K562 (cell line): ENCODE measurements around the gene BORCS8. TPM values are rescaled to one million over a fixed set of nuclear protein-coding genes. Genes with fewer than 3 reads are reported as not detected.

Source experiments
- BCOR ChIP-seq: fragments of 450-650 bp; IDR thresholded peaks from 2 replicates; pipeline ENCODE4 v1.6.1; 2016
- CBFA2T3 ChIP-seq: fragments of 450-650 bp; IDR thresholded peaks from 2 replicates; pipeline ENCODE4 v1.6.1; 2017
- CREB1 ChIP-seq, 2 experiments: sonication (generic) in 1 of 2; formaldehyde crosslinking in 1 of 2; IDR thresholded peaks; 2 replicates each; pipeline versions ENCODE4 v1.6.1 to v1.8.0; 2012 to 2022; ENCODE audit warnings: inconsistent platforms in 1 of 2, mild to moderate bottlenecking in 1 of 2, missing genetic modification reagents in 1 of 2, moderate library complexity in 1 of 2
- E2F6 ChIP-seq, 2 experiments: IDR thresholded peaks; 2 replicates each; pipeline ENCODE4 v1.6.1; 2011; ENCODE audit warnings: borderline replicate concordance in 1 of 2, control low read depth in 1 of 2, low read depth in 1 of 2, low read length in 1 of 2, mild to moderate bottlenecking in 1 of 2, mixed read lengths in 1 of 2, moderate library complexity in 1 of 2; ENCODE audit not compliant: insufficient read depth in 1 of 2, insufficient read length in 1 of 2, poor library complexity in 1 of 2, severe bottlenecking in 1 of 2; ENCODE audit errors: extremely low read depth in 1 of 2
- NBN ChIP-seq: fragments of 450-650 bp; IDR thresholded peaks from 2 replicates; pipeline ENCODE4 v1.6.1; 2016; ENCODE audit warnings: low read depth, mild to moderate bottlenecking
- PURB ChIP-seq: sonication (generic); formaldehyde crosslinking; IDR thresholded peaks from 2 replicates; pipeline ENCODE4 v1.9.0; 2021; ENCODE audit warnings: low read depth, mild to moderate bottlenecking, missing genetic modification reagents
- PYGO2 ChIP-seq: fragments of 450-650 bp; IDR thresholded peaks from 2 replicates; pipeline ENCODE4 v1.6.1; 2016; ENCODE audit warnings: mild to moderate bottlenecking, missing genetic modification characterization, moderate library complexity, missing compliant biosample characterization
- ZBTB17 ChIP-seq: fragments of 450-650 bp; formaldehyde crosslinking; IDR thresholded peaks from 2 replicates; pipeline ENCODE4 v1.4.0; 2020; ENCODE audit warnings: mild to moderate bottlenecking
- polyA plus RNA-seq, 8 experiments: library from polyadenylated mRNA; depleted of rRNA in 4 of 8; stranded (reverse) in 5 of 8; unstranded in 3 of 8; fragments of >200 nt; fragmentation: Nextera tagmentation in 2 of 8; fragmentation: Illumina TruSeq in 1 of 8; extraction: Ambion mirVana in 2 of 8; extraction: Trizol in 1 of 8; gene quantifications; 2 replicates each; pipeline versions ENCODE4 v1.2.1 to v1.2.3, GENCODE V29; 2011 to 2014; ENCODE audit warnings: inconsistent platforms in 1 of 8, missing spikeins in 1 of 8
- total RNA-seq, 7 experiments: library from RNA; depleted of rRNA in 6 of 7; stranded (reverse); fragments of >200 nt in 6 of 7; fragmentation: Illumina TruSeq in 2 of 7; extraction: Trizol in 2 of 7; gene quantifications; 2 replicates each; pipeline versions ENCODE4 v1.2.1 to v1.2.3, GENCODE V29; 2011 to 2021; ENCODE audit warnings: low replicate concordance in 1 of 7
- TF ChIP-seq, protein P1 (sequence below), 2 experiments: fragments of 450-650 bp; conservative IDR thresholded peaks; 2 replicates each; pipeline ENCODE4 v1.6.1; 2017; ENCODE audit warnings: mild to moderate bottlenecking in 2 of 2, moderate library complexity in 2 of 2
- TF ChIP-seq, protein P2 (sequence below): fragments of 450-650 bp; IDR thresholded peaks from 2 replicates; pipeline ENCODE4 v1.6.1; 2018; ENCODE audit warnings: mild to moderate bottlenecking, low read depth; ENCODE audit not compliant: partially characterized antibody
- TF ChIP-seq, protein P3 (sequence below): IDR thresholded peaks from 2 replicates; pipeline ENCODE4 v1.6.1; 2014; ENCODE audit warnings: antibody characterized with exemption

The BORCS8 gene
- total and polyA plus RNA-seq, 9 of the 15 experiments (the other 6 are each of a cell fraction or from before 2014, with no cell fraction given) = 4.6 to 33.6 (median 16.3) TPM

DNA sequence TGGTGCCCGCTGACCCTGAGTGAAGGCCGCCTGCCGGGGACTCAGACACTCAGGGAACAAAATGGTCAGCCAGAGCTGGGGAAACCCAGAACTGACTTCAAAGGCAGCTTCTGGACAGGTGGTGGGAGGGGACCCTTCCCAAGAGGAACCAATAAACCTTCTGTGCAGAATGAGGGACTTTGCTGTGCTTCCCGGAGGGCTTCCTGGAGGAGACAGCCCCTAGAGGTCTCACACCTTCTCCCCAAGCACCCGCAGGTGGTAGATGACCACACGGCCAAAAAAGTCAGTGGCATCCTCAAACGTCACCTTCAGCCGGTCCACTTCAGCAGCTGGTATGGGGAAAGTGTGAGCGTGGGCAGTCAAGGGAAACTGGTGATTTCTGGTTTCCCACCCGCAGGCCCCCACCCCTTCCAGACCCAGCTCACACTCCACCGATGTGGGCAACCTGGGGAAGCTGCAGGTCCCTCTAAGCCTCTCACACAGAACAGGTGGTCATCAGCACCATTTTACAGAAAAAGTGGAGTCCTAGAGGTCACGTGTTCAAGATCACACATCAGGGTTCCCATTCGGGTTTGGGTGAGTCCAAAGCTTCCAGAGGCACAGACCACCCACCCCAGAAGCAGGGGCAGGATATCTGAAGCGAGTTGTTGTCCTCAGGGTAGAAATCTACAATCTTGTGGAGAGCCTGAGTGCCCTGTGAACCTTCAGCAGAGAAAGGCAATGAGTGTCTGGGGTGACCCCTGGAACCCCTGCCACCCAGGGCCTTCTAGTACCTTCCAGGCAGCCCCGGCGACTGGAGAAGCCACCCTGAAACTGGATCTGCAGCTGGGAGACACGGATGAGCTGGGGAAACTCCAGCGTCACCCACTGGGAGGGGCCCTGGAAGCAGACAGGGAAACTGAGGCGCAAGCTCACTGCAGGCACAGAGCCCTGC is 10.0 kb upstream of the BORCS8 start (continued):
- TF ChIP-seq E2F6 (IDR thresholded peaks at IDR 0.05; ENCODE audit: borderline replicate concordance in 1 of 2, extremely low read depth in 1 of 2, insufficient read depth in 1 of 2, insufficient read length in 1 of 2, low read depth in 1 of 2, low read length in 1 of 2, poor library complexity in 1 of 2, severe bottlenecking in 1 of 2) = peak in 1 of 2 experiments; percentile 12
- TF ChIP-seq ZBTB17 = no peak
- TF ChIP-seq, protein P1, sequence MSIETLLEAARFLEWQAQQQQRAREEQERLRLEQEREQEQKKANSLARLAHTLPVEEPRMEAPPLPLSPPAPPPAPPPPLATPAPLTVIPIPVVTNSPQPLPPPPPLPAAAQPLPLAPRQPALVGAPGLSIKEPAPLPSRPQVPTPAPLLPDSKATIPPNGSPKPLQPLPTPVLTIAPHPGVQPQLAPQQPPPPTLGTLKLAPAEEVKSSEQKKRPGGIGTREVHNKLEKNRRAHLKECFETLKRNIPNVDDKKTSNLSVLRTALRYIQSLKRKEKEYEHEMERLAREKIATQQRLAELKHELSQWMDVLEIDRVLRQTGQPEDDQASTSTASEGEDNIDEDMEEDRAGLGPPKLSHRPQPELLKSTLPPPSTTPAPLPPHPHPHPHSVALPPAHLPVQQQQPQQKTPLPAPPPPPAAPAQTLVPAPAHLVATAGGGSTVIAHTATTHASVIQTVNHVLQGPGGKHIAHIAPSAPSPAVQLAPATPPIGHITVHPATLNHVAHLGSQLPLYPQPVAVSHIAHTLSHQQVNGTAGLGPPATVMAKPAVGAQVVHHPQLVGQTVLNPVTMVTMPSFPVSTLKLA (conservative IDR thresholded peaks at IDR 0.05) = no peak
- TF ChIP-seq CBFA2T3 = no peak
- TF ChIP-seq, protein P2, sequence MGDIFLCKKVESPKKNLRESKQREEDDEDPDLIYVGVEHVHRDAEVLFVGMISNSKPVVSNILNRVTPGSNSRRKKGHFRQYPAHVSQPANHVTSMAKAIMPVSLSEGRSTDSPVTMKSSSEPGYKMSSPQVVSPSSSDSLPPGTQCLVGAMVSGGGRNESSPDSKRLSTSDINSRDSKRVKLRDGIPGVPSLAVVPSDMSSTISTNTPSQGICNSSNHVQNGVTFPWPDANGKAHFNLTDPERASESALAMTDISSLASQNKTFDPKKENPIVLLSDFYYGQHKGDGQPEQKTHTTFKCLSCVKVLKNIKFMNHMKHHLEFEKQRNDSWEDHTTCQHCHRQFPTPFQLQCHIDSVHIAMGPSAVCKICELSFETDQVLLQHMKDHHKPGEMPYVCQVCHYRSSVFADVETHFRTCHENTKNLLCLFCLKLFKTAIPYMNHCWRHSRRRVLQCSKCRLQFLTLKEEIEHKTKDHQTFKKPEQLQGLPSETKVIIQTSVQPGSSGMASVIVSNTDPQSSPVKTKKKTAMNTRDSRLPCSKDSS = no peak
- TF ChIP-seq PYGO2 (tag) = no peak
- no peak for TF ChIP-seq PURB (CRISPR knock-in tag)
- 0 out of 2 replicates have a peak, but pooled peaks have one; percentile 20 for TF ChIP-seq CREB1 (IDR thresholded peaks at IDR 0.05)
- no peak for TF ChIP-seq CREB1 (CRISPR knock-in tag; IDR thresholded peaks at IDR 0.05)
- TF ChIP-seq, protein P3, sequence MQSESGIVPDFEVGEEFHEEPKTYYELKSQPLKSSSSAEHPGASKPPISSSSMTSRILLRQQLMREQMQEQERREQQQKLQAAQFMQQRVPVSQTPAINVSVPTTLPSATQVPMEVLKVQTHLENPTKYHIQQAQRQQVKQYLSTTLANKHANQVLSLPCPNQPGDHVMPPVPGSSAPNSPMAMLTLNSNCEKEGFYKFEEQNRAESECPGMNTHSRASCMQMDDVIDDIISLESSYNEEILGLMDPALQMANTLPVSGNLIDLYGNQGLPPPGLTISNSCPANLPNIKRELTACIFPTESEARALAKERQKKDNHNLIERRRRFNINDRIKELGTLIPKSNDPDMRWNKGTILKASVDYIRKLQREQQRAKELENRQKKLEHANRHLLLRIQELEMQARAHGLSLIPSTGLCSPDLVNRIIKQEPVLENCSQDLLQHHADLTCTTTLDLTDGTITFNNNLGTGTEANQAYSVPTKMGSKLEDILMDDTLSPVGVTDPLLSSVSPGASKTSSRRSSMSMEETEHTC = no peak
- TF ChIP-seq NBN = no peak
- 0 out of 2 replicates have a peak, but pooled peaks have one; percentile 9 for TF ChIP-seq BCOR
- TF ChIP-seq, all 486 proteins: peak for 8
